HG02763 (cell line): ENCODE measurements around the gene CSN1S1.

Experiments
- ATAC-seq: cut with Tn5 transposase; IDR thresholded peaks from one replicate; pipeline ENCODE4 v1.9.1; 2021; ENCODE audit warnings: mild to moderate bottlenecking, moderate library complexity; ENCODE audit not compliant: unreplicated experiment

The CSN1S1 gene

GRCh38 chr4:69991016-69991415, 60.1 kb downstream of the CSN1S1 start:
- no peak for ATAC-seq

GRCh38 chr4:69994782-69995181, 63.9 kb downstream of the CSN1S1 start:
- no peak for ATAC-seq

- ATAC-seq: no peak
These were observed 64.7 kb downstream of the CSN1S1 start, which contains the start of gene STATH for GRCh38 chr4:69995526-69996016. Gene STATH, plus strand, starts transcription at chr4:69995966. Its CDS starts 2,472 bp downstream, at chr4:69998438.
